Hepatocyte (in vitro differentiated cells): ENCODE results near the gene FANCB. TPM values are rescaled to one million over a fixed set of nuclear protein-coding genes. Genes with fewer than 3 reads are reported as not detected.

Experiments used
- DNase-seq: peaks from one replicate; pipeline ENCODE4 v3.0.0-alpha.2; 2016; ENCODE audit warnings: low spot score
- H2AFZ ChIP-seq: fragments of 200-600 bp; sonication (generic); 2 replicates; pipeline ENCODE4 v1.6.0; 2016; ENCODE audit warnings: antibody characterized with exemption, mild to moderate bottlenecking
- H3K27ac ChIP-seq: fragments of 200-600 bp; sonication (generic); 2 replicates; pipeline ENCODE4 v1.5.1; 2016; ENCODE audit warnings: mild to moderate bottlenecking
- H3K27me3 ChIP-seq: fragments of 200-600 bp; sonication (generic); 2 replicates; pipeline ENCODE4 v1.6.1; 2016
- H3K36me3 ChIP-seq: fragments of 200-600 bp; sonication (generic); replicated peaks from 2 replicates; pipeline ENCODE4 v1.5.1; 2016; ENCODE audit warnings: low read depth; ENCODE audit not compliant: insufficient read depth
- H3K4me1 ChIP-seq: fragments of 200-600 bp; sonication (generic); 2 replicates; pipeline ENCODE4 v1.5.1; 2016; ENCODE audit warnings: mild to moderate bottlenecking, moderate library complexity; ENCODE audit not compliant: insufficient read depth
- H3K4me2 ChIP-seq: fragments of 200-600 bp; sonication (generic); 2 replicates; pipeline ENCODE4 v1.6.0; 2016
- H3K4me3 ChIP-seq: fragments of 200-600 bp; sonication (generic); 2 replicates; pipeline ENCODE4 v1.5.1; 2016; ENCODE audit warnings: mild to moderate bottlenecking
- H3K79me2 ChIP-seq: fragments of 200-600 bp; sonication (generic); 2 replicates; pipeline ENCODE4 v1.6.0; 2017; ENCODE audit warnings: mild to moderate bottlenecking
- H3K9me2 ChIP-seq: fragments of 200-600 bp; sonication (generic); replicated peaks from 2 replicates; pipeline ENCODE4 v1.6.0; 2017; ENCODE audit warnings: mild to moderate bottlenecking; ENCODE audit not compliant: insufficient read depth
- H3K9me3 ChIP-seq: fragments of 200-600 bp; sonication (generic); 2 replicates; pipeline ENCODE4 v1.5.1; 2016; ENCODE audit warnings: low read depth, mild to moderate bottlenecking
- H4K20me1 ChIP-seq: fragments of 200-600 bp; sonication (generic); 2 replicates; pipeline ENCODE4 v1.6.0; 2016; ENCODE audit warnings: mild to moderate bottlenecking; ENCODE audit not compliant: insufficient read depth, poor library complexity, severe bottlenecking
- EZH2 ChIP-seq: fragments of 200-600 bp; sonication (generic); IDR thresholded peaks from 2 replicates; pipeline ENCODE4 v1.6.1; 2016; ENCODE audit warnings: antibody characterized with exemption, mild to moderate bottlenecking, borderline replicate concordance
- EZH2phosphoT487 ChIP-seq: fragments of 200-600 bp; sonication (generic); IDR thresholded peaks from one replicate; pipeline ENCODE4 v1.6.1; 2018; ENCODE audit warnings: antibody characterized with exemption, mild to moderate bottlenecking, low read depth, moderate library complexity; ENCODE audit not compliant: unreplicated experiment, severe bottlenecking
- WGBS: methylation state at CpG from one replicate; pipeline ENCODE4 v1.1.6; 2016; ENCODE audit warnings: low lambda C conversion rate; ENCODE audit errors: missing lambda C conversion rate; 5-methylcytosine and 5-hydroxymethylcytosine counted together
- polyA plus RNA-seq: library from polyadenylated mRNA; unstranded; fragments of >200 nt; fragmentation: Nextera tagmentation; extraction: Ambion mirVana; gene quantifications from 2 replicates; pipeline ENCODE4 v1.2.1, GENCODE V29; 2016
- total RNA-seq: library from RNA; depleted of rRNA; stranded (reverse); fragments of >200 nt; gene quantifications from 2 replicates; pipeline ENCODE4 v1.2.3, GENCODE V29; 2014
- TF ChIP-seq, protein P1 (sequence below): fragments of 200-600 bp; sonication (generic); IDR thresholded peaks from 2 replicates; pipeline ENCODE4 v1.5.1; 2016; ENCODE audit warnings: antibody characterized with exemption, mild to moderate bottlenecking; ENCODE audit not compliant: poor library complexity

FANCB gene
- total and polyA plus RNA-seq, 2 experiments from 2014 or later, result 0.89 to 1.9 TPM

DNA sequence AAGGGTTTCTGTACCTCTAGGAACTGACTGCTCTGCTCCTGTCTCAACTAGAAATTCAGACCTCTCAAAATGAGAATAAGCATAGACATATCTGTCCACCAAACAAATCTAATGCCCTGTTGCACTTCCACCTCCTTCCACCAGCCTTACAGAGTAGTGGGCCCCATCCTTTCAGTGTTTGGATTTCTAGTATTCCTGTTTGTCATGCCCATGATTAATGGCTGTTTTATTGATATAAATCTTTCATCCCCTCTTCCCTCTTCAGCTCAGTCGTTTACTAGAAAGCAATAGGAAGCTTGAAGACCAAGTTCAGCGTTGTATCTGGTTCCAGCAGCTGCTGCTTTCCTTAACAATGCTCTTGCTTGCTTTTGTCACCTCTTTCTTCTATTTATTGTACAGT lies 46.5 kb upstream of the FANCB start:
- Histone ChIP-seq H3K9me3 (no peaks in the 10 kb centered on the region), H3K36me3 (no peaks in the 10 kb centered on the region), H3K4me3 (no peak overlapping the region), H3K4me2 (no peak overlapping the region), H4K20me1 (no peaks in the 10 kb centered on the region), H3K9me2 (no peaks in the 10 kb centered on the region), H3K27ac (no peak overlapping the region), H3K79me2 (no peaks in the 10 kb centered on the region), H2AFZ (no peak overlapping the region), H3K27me3 (no peaks in the 10 kb centered on the region), H3K4me1 (no peaks in the 10 kb centered on the region)
- WGBS, result 50% methylated on average over 2 of the region's 2 CpGs
- no peak for DNase-seq
- TF ChIP-seq EZH2phosphoT487 (no peak), EZH2 (no peak)
- TF ChIP-seq, protein P1, sequence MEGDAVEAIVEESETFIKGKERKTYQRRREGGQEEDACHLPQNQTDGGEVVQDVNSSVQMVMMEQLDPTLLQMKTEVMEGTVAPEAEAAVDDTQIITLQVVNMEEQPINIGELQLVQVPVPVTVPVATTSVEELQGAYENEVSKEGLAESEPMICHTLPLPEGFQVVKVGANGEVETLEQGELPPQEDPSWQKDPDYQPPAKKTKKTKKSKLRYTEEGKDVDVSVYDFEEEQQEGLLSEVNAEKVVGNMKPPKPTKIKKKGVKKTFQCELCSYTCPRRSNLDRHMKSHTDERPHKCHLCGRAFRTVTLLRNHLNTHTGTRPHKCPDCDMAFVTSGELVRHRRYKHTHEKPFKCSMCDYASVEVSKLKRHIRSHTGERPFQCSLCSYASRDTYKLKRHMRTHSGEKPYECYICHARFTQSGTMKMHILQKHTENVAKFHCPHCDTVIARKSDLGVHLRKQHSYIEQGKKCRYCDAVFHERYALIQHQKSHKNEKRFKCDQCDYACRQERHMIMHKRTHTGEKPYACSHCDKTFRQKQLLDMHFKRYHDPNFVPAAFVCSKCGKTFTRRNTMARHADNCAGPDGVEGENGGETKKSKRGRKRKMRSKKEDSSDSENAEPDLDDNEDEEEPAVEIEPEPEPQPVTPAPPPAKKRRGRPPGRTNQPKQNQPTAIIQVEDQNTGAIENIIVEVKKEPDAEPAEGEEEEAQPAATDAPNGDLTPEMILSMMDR, result no peak

DNA sequence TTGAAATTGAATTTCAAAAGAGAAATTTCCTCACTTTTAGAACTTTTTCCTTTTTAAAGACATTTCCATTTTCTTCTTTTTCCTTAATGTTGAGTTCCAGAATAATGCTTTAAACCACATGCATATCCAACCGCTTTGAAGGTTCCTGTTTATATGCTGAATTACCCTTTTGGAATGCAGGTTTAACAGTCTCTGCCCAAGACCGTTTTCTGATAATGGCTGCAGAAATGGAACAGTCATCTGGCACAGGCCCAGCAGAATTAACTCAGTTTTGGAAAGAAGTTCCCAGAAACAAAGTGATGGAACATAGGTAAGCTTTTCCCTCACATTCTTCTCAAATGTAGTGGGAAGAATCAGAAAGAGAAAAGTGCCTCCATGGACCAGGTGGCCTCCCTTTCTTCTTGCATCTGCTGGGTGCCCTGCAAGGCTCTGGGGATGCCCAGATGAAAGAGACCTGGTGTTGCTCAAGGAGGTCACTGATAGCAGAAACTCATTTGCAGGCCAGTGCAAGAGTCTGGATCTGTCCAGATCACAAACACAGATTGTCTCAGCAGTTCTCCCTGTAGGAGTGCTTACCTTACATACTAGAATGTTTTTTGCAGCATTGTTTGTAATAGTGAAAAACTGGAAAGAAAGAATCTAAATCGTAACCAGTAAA lies 43.3 kb upstream of the FANCB start:
- Histone ChIP-seq H4K20me1 (no peaks in the 10 kb centered on the region), H3K27me3 (no peaks in the 10 kb centered on the region), H3K9me3 (no peaks in the 10 kb centered on the region), H3K4me2 (no peak overlapping the region), H3K4me3 (no peak overlapping the region), H3K36me3 (no peaks in the 10 kb centered on the region), H3K27ac (no peak overlapping the region), H3K79me2 (no peaks in the 10 kb centered on the region), H3K9me2 (no peaks in the 10 kb centered on the region), H2AFZ (no peak overlapping the region), H3K4me1 (no peaks in the 10 kb centered on the region)
- no peak for DNase-seq
- WGBS, result 46% methylated on average over 3 of the region's 3 CpGs
- TF ChIP-seq, protein P1, result no peak
- TF ChIP-seq EZH2phosphoT487 (no peak), EZH2 (no peak)

DNA sequence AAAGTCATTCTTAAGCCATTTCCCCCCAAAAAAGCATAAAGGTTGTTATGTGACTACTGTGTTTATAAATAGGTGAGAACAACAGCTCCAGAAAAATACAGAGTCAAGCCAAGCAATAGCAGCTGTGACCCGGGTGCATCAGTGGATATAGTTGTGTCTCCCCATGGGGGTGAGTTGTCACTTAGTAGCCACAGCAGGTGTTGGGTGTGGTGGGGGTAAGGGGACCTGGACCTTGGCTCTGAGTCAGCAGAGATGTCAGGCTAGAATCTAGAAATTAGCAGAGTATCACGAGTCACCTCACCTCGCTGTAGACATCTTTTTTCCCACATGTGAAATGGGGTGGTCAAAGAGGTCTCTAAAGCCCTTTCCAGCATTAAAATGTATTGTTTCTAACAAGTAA lies 42.7 kb upstream of the FANCB start:
- DNase-seq, result no peak
- no peak overlapping the region for H3K4me2 ChIP-seq
- no peaks in the 10 kb centered on the region for H3K9me2 ChIP-seq
- no peak overlapping the region for H2AFZ ChIP-seq
- 68% methylated on average over 3 of the region's 3 CpGs for WGBS
- H3K36me3 ChIP-seq, result no peaks in the 10 kb centered on the region
- no peak overlapping the region for H3K4me3 ChIP-seq
- no peaks in the 10 kb centered on the region for H3K4me1 ChIP-seq
- H3K27ac ChIP-seq, result no peak overlapping the region
- H3K27me3 ChIP-seq, result no peaks in the 10 kb centered on the region
- TF ChIP-seq EZH2phosphoT487 (no peak), EZH2 (no peak)
- TF ChIP-seq, protein P1, result no peak
- H3K79me2 ChIP-seq, result no peaks in the 10 kb centered on the region
- H4K20me1 ChIP-seq, result no peaks in the 10 kb centered on the region
- no peaks in the 10 kb centered on the region for H3K9me3 ChIP-seq
